Iris pigment epithelial cell (primary cell): ENCODE results near the gene IL1RL1.
A peak's percentile ranks its signal among the peaks of the same experiment; 100 is the strongest.

ENCODE experiments used
- DNase-seq: peaks from one replicate; pipeline ENCODE4 v3.0.0-alpha.2; 2011; ENCODE audit warnings: low read depth

The IL1RL1 gene

DNA sequence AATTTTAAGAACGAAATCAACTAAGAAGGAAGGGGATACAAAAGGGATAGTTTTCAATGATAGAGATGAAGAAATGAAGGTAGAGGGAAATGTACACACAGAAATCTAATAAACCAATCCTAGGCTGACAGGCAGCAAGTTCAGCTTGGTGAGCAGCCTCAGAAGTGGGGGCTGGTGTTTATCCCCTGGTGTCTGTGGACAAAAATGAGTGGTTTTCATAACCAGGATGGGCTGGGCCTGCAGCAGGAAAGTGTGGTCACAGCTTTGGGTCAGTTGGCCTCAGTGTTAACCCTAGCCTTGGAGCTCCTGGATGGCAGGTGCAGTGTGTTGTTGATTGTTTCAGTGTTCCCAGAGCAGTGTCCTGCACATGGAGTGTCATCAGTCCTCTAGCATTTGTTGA lies 58.5 kb downstream of the IL1RL1 start:
- DNase-seq, result no peak

DNA sequence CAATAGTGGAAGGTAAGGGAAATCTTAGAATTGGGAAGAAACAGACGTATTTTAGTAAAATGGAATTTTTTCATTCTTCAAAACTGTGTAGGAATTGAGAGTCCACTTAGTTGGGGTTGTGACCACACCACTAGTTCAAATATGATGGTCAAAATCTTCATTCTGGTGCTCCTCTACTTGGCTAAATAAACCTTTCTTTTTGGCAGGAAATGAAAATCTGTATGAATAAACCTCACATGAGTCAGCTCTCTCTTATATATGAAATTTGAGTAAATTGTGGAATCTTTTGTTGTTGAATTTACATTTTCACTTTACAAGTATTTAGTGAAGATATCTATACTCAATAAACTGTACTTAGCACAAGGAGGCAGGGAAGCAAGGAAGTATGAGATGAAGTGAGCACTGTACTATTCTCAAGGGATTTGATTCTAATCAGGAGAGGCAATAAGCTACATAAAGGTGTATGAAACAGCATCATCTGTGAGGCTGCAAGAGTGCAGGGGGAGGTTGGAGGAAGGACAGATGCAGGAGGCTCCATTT lies 64.8 kb downstream of the IL1RL1 start:
- peak; percentile 22 for DNase-seq

- no peak for DNase-seq
These were observed 72.4 kb downstream of the IL1RL1 start for GRCh38 chr2:102383722-102384121.

DNA sequence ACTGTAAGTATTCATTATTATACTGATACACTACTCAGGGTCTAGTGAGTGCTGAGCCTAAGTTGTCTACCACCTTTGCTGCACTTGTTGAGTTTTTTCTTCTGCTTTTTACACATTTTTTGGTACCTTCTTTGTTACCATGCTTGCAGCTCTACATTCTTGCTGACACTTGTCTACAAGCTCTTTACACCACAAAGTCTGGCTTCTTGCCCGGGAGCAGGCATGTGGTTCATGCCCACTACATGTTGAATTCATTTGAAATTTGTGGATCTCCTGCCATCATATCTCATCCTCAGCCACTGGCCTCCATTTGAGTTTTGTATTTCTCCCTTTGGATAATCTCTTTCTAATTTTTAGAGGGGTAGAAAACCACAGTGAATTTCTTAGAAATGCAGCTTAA lies 74.2 kb downstream of the IL1RL1 start:
- DNase-seq, result no peak

- DNase-seq, result no peak
These were observed 74.6 kb downstream of the IL1RL1 start for GRCh38 chr2:102386004-102386403.

DNA sequence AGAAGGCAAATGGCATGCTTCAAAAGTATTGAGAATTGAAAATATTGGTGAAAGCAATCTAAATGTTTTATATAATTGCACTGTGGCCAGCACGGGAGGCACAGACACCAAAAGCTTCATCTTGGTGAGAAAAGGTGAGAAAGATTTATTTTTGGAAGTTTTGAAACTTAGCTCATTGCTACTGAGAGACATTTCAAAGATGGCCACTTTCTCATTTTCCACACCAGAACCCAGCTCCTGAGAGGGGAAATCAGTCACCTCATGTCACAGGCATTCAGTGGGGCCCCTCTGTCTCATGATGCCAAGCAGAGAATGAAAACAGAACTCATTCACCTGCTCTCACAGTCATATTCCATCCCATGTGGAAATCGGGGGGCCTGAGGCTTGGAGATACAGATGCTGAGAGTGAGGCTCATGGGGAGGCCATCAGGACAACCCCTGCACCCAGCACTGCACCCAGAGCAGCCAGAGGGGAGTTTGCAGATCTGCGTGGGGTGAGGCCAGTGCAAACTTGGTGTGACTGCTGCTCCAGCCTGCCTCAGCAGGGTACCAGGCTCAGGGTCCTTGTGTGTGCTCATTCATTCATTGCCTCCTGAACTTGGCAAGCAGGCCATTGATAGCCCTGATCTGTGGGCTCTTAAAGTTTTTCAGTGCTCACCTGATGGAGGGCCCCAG lies 75.6 kb downstream of the IL1RL1 start:
- no peak for DNase-seq

DNA sequence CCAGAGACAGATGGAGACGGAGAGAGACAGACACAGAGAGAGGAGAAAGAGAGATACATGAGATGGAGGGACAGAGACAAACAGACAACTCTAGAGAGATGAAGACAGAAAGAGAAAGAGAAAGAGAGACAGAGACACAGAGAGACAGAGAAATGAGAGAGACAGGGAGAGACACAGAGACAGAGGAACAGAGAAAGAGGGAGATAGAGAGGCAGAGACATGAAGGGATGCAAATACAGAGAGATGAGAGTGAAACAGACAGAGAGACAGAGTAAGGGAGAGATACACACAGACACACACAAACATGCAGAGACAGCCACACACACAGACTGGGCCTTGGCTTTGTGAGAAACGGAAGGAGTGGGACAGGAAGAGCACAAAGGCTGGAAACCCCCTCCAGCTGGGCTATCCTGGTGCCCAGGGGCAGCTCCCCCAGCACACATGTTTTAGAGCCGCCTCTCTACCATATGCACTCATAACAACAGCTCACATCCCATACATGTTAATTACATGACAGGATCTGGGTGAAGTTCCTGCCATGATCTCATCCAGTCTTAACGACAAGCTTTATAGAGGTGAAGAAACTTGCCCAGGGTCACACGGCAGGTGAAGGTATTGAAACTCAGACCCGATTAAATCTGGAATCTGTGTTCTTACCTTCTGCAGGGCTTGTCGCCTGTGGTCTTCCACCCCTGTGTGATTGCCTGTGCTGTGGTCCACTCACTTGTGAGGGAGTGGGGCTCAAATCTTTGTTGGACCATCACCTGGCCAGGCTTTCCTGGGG lies 76.6 kb downstream of the IL1RL1 start:
- DNase-seq, result no peak

- no peak for DNase-seq
These were observed 80.2 kb downstream of the IL1RL1 start for GRCh38 chr2:102391565-102391964.

- no peak for DNase-seq
These were observed 80.7 kb downstream of the IL1RL1 start for GRCh38 chr2:102392096-102392495.

DNA sequence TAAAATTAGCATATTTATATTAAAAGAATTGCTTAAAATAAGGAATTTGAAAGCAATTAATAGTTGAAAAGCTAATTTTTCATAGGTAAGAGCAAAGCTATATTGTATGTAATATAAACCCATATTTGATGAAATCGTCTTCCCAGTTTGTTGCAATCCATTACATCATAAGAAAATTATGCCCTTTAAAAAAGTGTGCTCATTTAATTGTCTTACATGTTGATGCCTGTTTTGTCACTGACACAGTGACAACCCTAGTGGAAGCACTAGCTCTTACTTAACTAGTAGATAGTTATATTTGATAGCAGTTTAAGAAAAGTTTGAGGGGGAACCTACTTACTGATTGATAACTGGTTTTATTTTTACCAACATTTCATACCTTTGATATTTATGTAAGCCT lies 81.6 kb downstream of the IL1RL1 start:
- DNase-seq, result no peak

DNA sequence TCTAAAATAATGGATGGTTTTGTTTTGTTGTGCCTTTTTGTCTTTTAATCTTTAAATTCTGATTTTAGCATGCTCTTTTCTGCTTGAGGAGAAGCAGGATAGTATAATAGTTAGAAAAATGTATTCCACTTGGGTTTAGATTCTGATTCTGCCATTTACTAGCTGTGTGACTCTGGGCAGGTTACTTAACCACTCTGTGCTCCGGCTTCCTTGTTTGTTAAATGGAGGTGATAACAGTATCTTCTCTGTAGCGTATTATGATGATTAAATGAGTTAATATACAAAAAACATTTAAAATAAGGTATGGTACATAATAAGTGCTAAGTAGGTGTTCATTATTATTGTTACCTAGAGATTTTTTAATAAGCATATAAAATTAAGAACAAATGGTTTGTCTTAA lies 84.6 kb downstream of the IL1RL1 start:
- no peak for DNase-seq

GRCh38 chr2:102397209-102397608 lies 85.8 kb downstream of the IL1RL1 start:
- DNase-seq, result no peak

- DNase-seq, result no peak
These were observed 88.3 kb downstream of the IL1RL1 start for GRCh38 chr2:102399499-102400141.

- no peak for DNase-seq
These were observed 90.1 kb downstream of the IL1RL1 start for GRCh38 chr2:102401456-102401855.
